Tibial nerve (tissue), 4 donors: ENCODE measurements around the gene ITGA11.

Source experiments
- EP300 ChIP-seq, 2 donors: sonication (generic); formaldehyde crosslinking; IDR thresholded peaks; one replicate each; pipeline ENCODE4 v1.6.1; 2017; ENCODE audit warnings: antibody characterized with exemption in 2 of 2, mild to moderate bottlenecking in 1 of 2
- TF ChIP-seq, protein P1 (sequence below), 5 experiments: fragments of 200-600 bp in 3 of 5; fragments of 450-650 bp in 2 of 5; sonication (generic) in 3 of 5; IDR thresholded peaks; one replicate each; pipeline ENCODE4 v1.5.1; 2016 to 2019; ENCODE audit warnings: antibody characterized with exemption in 5 of 5, mild to moderate bottlenecking in 3 of 5, moderate library complexity in 2 of 5

DNA sequence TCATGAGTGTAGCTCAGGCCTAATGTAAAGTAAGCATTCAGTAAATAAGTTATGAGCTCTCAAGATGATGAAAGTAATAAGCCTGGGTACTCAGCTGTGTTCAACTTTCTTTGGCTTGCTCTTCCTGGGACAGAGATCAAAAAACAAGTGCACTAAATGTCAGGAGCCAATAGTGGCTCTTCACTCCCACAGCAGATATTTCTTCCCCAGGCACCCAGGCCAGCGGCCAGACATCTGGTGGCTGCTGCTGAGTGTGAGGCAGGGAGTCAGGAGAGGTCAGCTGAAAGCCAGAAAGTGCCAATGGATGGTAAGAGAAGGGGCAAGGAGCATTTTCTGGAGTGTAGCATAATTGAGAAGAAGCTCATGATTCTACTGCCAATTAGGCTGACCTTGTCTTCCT lies 18.2 kb upstream of the ITGA11 start:
- TF ChIP-seq, protein P1, sequence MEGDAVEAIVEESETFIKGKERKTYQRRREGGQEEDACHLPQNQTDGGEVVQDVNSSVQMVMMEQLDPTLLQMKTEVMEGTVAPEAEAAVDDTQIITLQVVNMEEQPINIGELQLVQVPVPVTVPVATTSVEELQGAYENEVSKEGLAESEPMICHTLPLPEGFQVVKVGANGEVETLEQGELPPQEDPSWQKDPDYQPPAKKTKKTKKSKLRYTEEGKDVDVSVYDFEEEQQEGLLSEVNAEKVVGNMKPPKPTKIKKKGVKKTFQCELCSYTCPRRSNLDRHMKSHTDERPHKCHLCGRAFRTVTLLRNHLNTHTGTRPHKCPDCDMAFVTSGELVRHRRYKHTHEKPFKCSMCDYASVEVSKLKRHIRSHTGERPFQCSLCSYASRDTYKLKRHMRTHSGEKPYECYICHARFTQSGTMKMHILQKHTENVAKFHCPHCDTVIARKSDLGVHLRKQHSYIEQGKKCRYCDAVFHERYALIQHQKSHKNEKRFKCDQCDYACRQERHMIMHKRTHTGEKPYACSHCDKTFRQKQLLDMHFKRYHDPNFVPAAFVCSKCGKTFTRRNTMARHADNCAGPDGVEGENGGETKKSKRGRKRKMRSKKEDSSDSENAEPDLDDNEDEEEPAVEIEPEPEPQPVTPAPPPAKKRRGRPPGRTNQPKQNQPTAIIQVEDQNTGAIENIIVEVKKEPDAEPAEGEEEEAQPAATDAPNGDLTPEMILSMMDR (IDR thresholded peaks at IDR 0.05) = no peak
- no peak for TF ChIP-seq EP300 (IDR thresholded peaks at IDR 0.05)
